ENCODE data around the gene RNASEH2A.

GRCh38 chr19:12772323-12772722 is 34.1 kb upstream of the RNASEH2A start:
- TF ChIP-seq CEBPB (IDR thresholded peaks at IDR 0.05; ENCODE audit: low read depth, low read length) (no peak), CTCF (conservative IDR thresholded peaks at IDR 0.05; ENCODE audit: low read depth, low read length) (no peak), RCOR1 (IDR thresholded peaks at IDR 0.05; ENCODE audit: insufficient replicate concordance, low read length) (no peak), POLR2A (IDR thresholded peaks at IDR 0.05; ENCODE audit: low read depth, low read length) (no peak), MXI1 (IDR thresholded peaks at IDR 0.05; ENCODE audit: borderline replicate concordance, low read depth, low read length) (no peak), ELK1 (IDR thresholded peaks at IDR 0.05; ENCODE audit: borderline replicate concordance, low read depth, low read length) (no peak), RAD21 (IDR thresholded peaks at IDR 0.05; ENCODE audit: low read length) (no peak), SMC3 (IDR thresholded peaks at IDR 0.05; ENCODE audit: low read depth, low read length) (no peak), NFE2L2 (IDR thresholded peaks at IDR 0.05; ENCODE audit: low read depth, low read length) (no peak), FOS (IDR thresholded peaks at IDR 0.05; ENCODE audit: low read depth, low read length) (no peak), MAZ (IDR thresholded peaks at IDR 0.05; ENCODE audit: borderline replicate concordance, low read depth, low read length) (no peak), MAFK (IDR thresholded peaks at IDR 0.05; ENCODE audit: low read depth, low read length) (no peak), USF2 (IDR thresholded peaks at IDR 0.05; ENCODE audit: low read depth, low read length) (no peak)
